B cell (primary cell): ENCODE measurements around the gene UBAP1L. TPM values are rescaled to one million over a fixed set of nuclear protein-coding genes. Genes with fewer than 3 reads are reported as not detected.

ENCODE experiments used
- ATAC-seq: fragments of 200-7000 bp; cut with Tn5 transposase; one replicate; pipeline ENCODE4 v1.10.0; 2021; ENCODE audit warnings: low read depth, mild to moderate bottlenecking, moderate number of reproducible peaks, moderate library complexity
- CTCF ChIA-PET: fragments of 350-600 bp; sonication (Branson Sonifier 250); formaldehyde crosslinking; loops from one replicate; lab custom pipeline; 2021; ENCODE audit warnings: antibody characterized with exemption, inconsistent platforms; lab: Charles Lee
- POLR2A ChIA-PET: fragments of 350-600 bp; sonication (Branson Sonifier 250); formaldehyde crosslinking; loops from one replicate; lab custom pipeline; 2021; ENCODE audit warnings: antibody characterized with exemption; lab: Charles Lee
- DNase-seq: peaks from one replicate; pipeline ENCODE4 v3.0.0; 2013
- H2AFZ ChIP-seq: 2 replicates; pipeline ENCODE4 v1.6.1; 2012; ENCODE audit warnings: mild to moderate bottlenecking, low read depth, low read length; ENCODE audit not compliant: insufficient read depth, poor library complexity, severe bottlenecking
- H3K27ac ChIP-seq, 2 donors: 1 replicate in 1 of 2; 2 replicates in 1 of 2; pipeline ENCODE4 v1.5.1; 2012 to 2013; ENCODE audit warnings: low read length in 2 of 2, mild to moderate bottlenecking in 2 of 2, moderate library complexity in 1 of 2
- H3K27me3 ChIP-seq, 4 experiments: fragments of 200-600 bp in 1 of 4; sonication (generic) in 1 of 4; replicated peaks in 1 of 4; 1 replicate in 2 of 4; 2 replicates in 2 of 4; pipeline versions ENCODE4 v1.6.1 to v1.7.0; 2013 to 2016; ENCODE audit warnings: low read length in 3 of 4, mild to moderate bottlenecking in 2 of 4, mixed read lengths in 1 of 4, moderate library complexity in 1 of 4; ENCODE audit not compliant: insufficient read depth in 4 of 4, control insufficient read depth in 3 of 4; ENCODE audit errors: control extremely low read depth in 1 of 4
- H3K36me3 ChIP-seq, 2 experiments: replicated peaks in 1 of 2; 1 replicate in 1 of 2; 2 replicates in 1 of 2; pipeline versions ENCODE4 v1.6.1 to v1.7.1; 2013; ENCODE audit warnings: low read length in 1 of 2; ENCODE audit not compliant: insufficient read depth in 2 of 2, control insufficient read depth in 1 of 2; ENCODE audit errors: control extremely low read depth in 1 of 2, extremely low read depth in 1 of 2
- H3K4me1 ChIP-seq, 2 donors: fragments of 200-600 bp in 1 of 2; sonication (generic) in 1 of 2; 1 replicate in 1 of 2; 2 replicates in 1 of 2; pipeline versions ENCODE4 v1.5.1 to v1.6.1; 2013 to 2017; ENCODE audit warnings: low read length in 2 of 2; ENCODE audit not compliant: control insufficient read depth in 2 of 2, insufficient read depth in 2 of 2
- H3K4me2 ChIP-seq: replicated peaks from 2 replicates; pipeline ENCODE3; 2012; ENCODE audit warnings: mild to moderate bottlenecking, low read depth, low read length; ENCODE audit not compliant: poor library complexity, severe bottlenecking
- H3K4me3 ChIP-seq, 5 experiments: fragments of 200-600 bp in 1 of 5; sonication (generic) in 1 of 5; 1 replicate in 3 of 5; 2 replicates in 2 of 5; pipeline versions ENCODE4 v1.5.1 to v1.7.0; 2011 to 2016; ENCODE audit warnings: low read length in 4 of 5, mild to moderate bottlenecking in 4 of 5, low read depth in 2 of 5, control low read depth in 1 of 5, moderate library complexity in 1 of 5; ENCODE audit not compliant: insufficient read depth in 1 of 5; ENCODE audit errors: control extremely low read depth in 1 of 5, extremely low read depth in 1 of 5
- H3K79me2 ChIP-seq: fragments of 200-600 bp; sonication (generic); one replicate; pipeline ENCODE4 v1.6.0; 2016; ENCODE audit warnings: low read length; ENCODE audit not compliant: control insufficient read depth, insufficient read depth
- H3K9ac ChIP-seq: fragments of 200-600 bp; sonication (generic); 2 replicates; pipeline ENCODE4 v1.6.1; 2017; ENCODE audit warnings: mild to moderate bottlenecking, low read length, moderate library complexity
- H3K9me3 ChIP-seq, 3 donors: one replicate each; pipeline versions ENCODE4 v1.6.1 to v1.7.1; 2013; ENCODE audit warnings: low read length in 2 of 3; ENCODE audit not compliant: control insufficient read depth in 2 of 3, insufficient read depth in 1 of 3; ENCODE audit errors: control extremely low read depth in 1 of 3
- H4K20me1 ChIP-seq: 2 replicates; pipeline ENCODE4 v1.6.0; 2012; ENCODE audit warnings: mild to moderate bottlenecking, low read length; ENCODE audit not compliant: insufficient read depth, control insufficient read depth, poor library complexity, severe bottlenecking
- H3K27ac Mint-ChIP-seq: one replicate; pipeline ENCODE4 v1.8.0; 2021; ENCODE audit warnings: mixed read lengths
- H3K27me3 Mint-ChIP-seq: one replicate; pipeline ENCODE4 v1.8.0; 2021; ENCODE audit warnings: mixed read lengths
- H3K4me1 Mint-ChIP-seq: one replicate; pipeline ENCODE4 v1.8.0; 2021; ENCODE audit warnings: mixed read lengths
- H3K4me3 Mint-ChIP-seq: one replicate; pipeline ENCODE4 v1.8.0; 2021; ENCODE audit warnings: mixed read lengths
- H3K9me3 Mint-ChIP-seq: one replicate; pipeline ENCODE4 v1.8.0; 2022; ENCODE audit warnings: mixed read lengths; ENCODE audit not compliant: insufficient read depth
- CTCF ChIP-seq: fragments of 200-600 bp; IDR thresholded peaks from one replicate; pipeline ENCODE4 v1.8.0; 2022; ENCODE audit warnings: antibody characterized with exemption, mild to moderate bottlenecking
- EZH2 ChIP-seq: IDR thresholded peaks from 2 replicates; pipeline ENCODE4 v1.6.1; 2012; ENCODE audit warnings: borderline replicate concordance, low read depth, mild to moderate bottlenecking, moderate library complexity, low read length; ENCODE audit not compliant: insufficient read depth, poor library complexity, severe bottlenecking
- WGBS: methylation state at CpG from one replicate; pipeline ENCODE4 v1.1.5; 2013; ENCODE audit warnings: missing lambda C conversion rate; ENCODE audit not compliant: insufficient coverage; 5-methylcytosine and 5-hydroxymethylcytosine counted together
- intact Hi-C: fragments of 100-400 bp; cut with micrococcal nuclease; formaldehyde crosslinking; loops from one replicate; pipeline ENCODE4 v1.10.0; 2022
- polyA plus RNA-seq: library from polyadenylated mRNA; depleted of rRNA; stranded (reverse); fragments of >200 nt; gene quantifications from 2 replicates; pipeline ENCODE4 v1.2.3, GENCODE V29; 2012
- total RNA-seq, 2 donors: library from RNA; stranded (reverse); fragments of 120-200 nt in 1 of 2; gene quantifications; 1 replicate in 1 of 2; 2 replicates in 1 of 2; pipeline versions ENCODE4 v1.2.3 to v1.2.4, GENCODE V29; 2013 to 2022

The UBAP1L gene
- total and polyA plus RNA-seq, 2 donors (not counting 1 experiment from before 2014, with no cell fraction given): 8.5 to 18.4 TPM

DNA sequence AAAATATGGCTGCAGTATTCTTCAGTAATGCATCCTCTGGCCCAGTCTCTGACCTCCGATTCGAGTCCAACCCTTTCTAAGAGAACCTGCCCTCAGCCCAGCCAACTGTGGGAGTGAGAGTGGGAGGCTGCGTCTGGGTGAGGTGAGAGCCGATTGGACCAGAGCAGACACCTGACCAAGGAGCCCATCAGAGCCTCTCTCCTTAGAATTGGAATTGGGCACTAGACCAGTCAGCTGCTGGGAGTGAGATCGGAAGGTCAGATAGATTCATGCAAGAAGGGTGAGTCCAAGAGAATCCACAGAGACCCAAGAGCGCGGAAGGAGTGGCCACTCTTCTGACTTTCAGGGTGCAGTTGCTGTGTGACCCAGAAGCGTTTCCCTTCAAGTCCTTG lies 57.5 kb downstream of the UBAP1L start:
- Mint-ChIP-seq H3K9me3 (no peaks in the 10 kb centered on the region), H3K4me3 (no peak overlapping the region), H3K4me1 (no peaks in the 10 kb centered on the region), H3K27me3 (no peaks in the 10 kb centered on the region), H3K27ac (no peak overlapping the region)
- H3K79me2 ChIP-seq: no peaks in the 10 kb centered on the region
- H3K9ac ChIP-seq: no peak overlapping the region
- no peak for DNase-seq
- ChIA-PET CTCF (no interaction called here), POLR2A (no interaction called here)
- H3K4me2 ChIP-seq: no peak overlapping the region
- intact Hi-C loops: no loop called here
- no peaks in the 10 kb centered on the region for H3K36me3 ChIP-seq
- peaks cover 0 to 2% (median 0%) of the 10 kb centered on the region in 4 experiments for H3K27me3 ChIP-seq
- no peak overlapping the region for H3K27ac ChIP-seq
- no peak overlapping the region for H2AFZ ChIP-seq
- no peak overlapping the region for H3K4me3 ChIP-seq
- H4K20me1 ChIP-seq: no peaks in the 10 kb centered on the region
- peaks cover 0 to 3% of the 10 kb centered on the region in 2 donors for H3K4me1 ChIP-seq
- peaks cover 0 to 4% (median 0%) of the 10 kb centered on the region in 3 donors for H3K9me3 ChIP-seq
- no peak for ATAC-seq
- TF ChIP-seq CTCF: no peak
- TF ChIP-seq EZH2: no peak
- WGBS: 87% methylated on average over 4 of the region's 8 CpGs

- no peaks in the 10 kb centered on the region for H3K79me2 ChIP-seq
- Mint-ChIP-seq H3K9me3 (no peaks in the 10 kb centered on the region), H3K4me1 (no peaks in the 10 kb centered on the region), H3K27me3 (no peaks in the 10 kb centered on the region), H3K4me3 (no peak overlapping the region), H3K27ac (no peak overlapping the region)
- H3K9ac ChIP-seq: no peak overlapping the region
- no peak overlapping the region for H3K4me2 ChIP-seq
- no peak overlapping the region for H3K4me3 ChIP-seq
- peaks cover 0 to 2% (median 0%) of the 10 kb centered on the region in 4 experiments for H3K27me3 ChIP-seq
- no peak overlapping the region for H2AFZ ChIP-seq
- H3K4me1 ChIP-seq: peaks cover 0 to 3% of the 10 kb centered on the region in 2 donors
- no peak for ATAC-seq
- POLR2A ChIA-PET: no interaction called here
- CTCF ChIA-PET: interaction anchor here (0.6 kb wide), 1 partner anchor 16 kb away, joined by 3 read pairs; no protein-coding TSS in a partner anchor
- intact Hi-C loops: no loop called here
- H3K36me3 ChIP-seq: no peaks in the 10 kb centered on the region
- TF ChIP-seq EZH2 (no peak), CTCF (no peak)
- WGBS: 94% methylated on average over 4 of the region's 8 CpGs
- no peak overlapping the region for H3K27ac ChIP-seq
- no peaks in the 10 kb centered on the region for H4K20me1 ChIP-seq
- DNase-seq: no peak
- peaks cover 0 to 4% (median 0%) of the 10 kb centered on the region in 3 donors for H3K9me3 ChIP-seq
Observed at GRCh38 chr15:65056868-65057548, 58.0 kb downstream of the UBAP1L start.
